Cardiac fibroblast (primary cell): ENCODE results near the gene BEX3.

ENCODE experiments used
- DNase-seq, 2 donors: peaks; one replicate each; pipeline versions ENCODE4 v3.0.0 to v3.0.0-alpha.2; 2010; ENCODE audit warnings: low read depth in 2 of 2
- H3K4me3 ChIP-seq, 2 donors: replicated peaks in 1 of 2; 1 replicate in 1 of 2; 2 replicates in 1 of 2; pipeline ENCODE4 v1.5.1; 2011; ENCODE audit warnings: low read depth in 2 of 2, low read length in 2 of 2, mild to moderate bottlenecking in 2 of 2, moderate library complexity in 1 of 2
- TF ChIP-seq, protein P1 (sequence below): IDR thresholded peaks from one replicate; pipeline ENCODE4 v1.5.1; 2011; ENCODE audit warnings: low read depth, mild to moderate bottlenecking, low read length, inconsistent platforms

Gene BEX3

DNA sequence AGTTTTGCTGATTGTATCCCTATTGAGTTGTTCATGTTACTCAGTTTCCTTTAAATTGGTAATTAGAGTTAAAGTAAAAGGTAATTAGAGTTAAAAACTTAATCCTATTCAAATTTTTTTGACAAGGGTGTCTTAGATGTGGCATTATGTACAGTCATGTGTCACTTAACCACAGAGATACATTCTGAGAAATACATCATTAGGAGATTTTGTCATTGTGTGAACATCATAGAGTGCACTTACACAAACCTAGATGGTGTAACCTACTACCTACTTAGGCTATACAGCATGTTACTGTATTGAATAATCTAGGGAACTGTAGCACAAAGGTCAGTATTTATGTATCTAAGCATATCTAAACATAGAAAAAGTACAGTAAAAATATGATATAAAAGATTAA, 39.2 kb downstream of the BEX3 start:
- DNase-seq, result no peak
- TF ChIP-seq, protein P1, sequence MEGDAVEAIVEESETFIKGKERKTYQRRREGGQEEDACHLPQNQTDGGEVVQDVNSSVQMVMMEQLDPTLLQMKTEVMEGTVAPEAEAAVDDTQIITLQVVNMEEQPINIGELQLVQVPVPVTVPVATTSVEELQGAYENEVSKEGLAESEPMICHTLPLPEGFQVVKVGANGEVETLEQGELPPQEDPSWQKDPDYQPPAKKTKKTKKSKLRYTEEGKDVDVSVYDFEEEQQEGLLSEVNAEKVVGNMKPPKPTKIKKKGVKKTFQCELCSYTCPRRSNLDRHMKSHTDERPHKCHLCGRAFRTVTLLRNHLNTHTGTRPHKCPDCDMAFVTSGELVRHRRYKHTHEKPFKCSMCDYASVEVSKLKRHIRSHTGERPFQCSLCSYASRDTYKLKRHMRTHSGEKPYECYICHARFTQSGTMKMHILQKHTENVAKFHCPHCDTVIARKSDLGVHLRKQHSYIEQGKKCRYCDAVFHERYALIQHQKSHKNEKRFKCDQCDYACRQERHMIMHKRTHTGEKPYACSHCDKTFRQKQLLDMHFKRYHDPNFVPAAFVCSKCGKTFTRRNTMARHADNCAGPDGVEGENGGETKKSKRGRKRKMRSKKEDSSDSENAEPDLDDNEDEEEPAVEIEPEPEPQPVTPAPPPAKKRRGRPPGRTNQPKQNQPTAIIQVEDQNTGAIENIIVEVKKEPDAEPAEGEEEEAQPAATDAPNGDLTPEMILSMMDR, result no peak
- no peak overlapping the region for H3K4me3 ChIP-seq

DNA sequence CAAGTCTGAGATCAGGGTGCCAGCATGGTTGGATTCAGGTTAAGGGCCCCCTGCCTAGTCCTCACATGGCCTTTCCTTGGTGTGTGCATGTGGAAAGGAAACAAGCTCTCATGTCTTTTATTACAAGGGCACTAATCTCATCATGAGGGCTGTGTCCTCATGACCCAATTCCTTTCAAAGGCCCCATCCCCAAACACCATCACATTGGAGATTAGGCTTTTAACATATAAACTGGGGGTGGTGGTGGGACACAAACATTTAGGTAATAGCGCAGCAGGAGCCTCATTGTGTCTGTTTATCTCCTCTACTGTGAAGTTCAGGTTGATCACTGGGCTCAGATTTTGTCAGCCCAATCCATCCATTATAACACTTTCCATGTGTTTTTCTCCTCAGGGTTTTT, 41.0 kb downstream of the BEX3 start:
- TF ChIP-seq, protein P1, result no peak
- no peak overlapping the region for H3K4me3 ChIP-seq
- no peak for DNase-seq

DNA sequence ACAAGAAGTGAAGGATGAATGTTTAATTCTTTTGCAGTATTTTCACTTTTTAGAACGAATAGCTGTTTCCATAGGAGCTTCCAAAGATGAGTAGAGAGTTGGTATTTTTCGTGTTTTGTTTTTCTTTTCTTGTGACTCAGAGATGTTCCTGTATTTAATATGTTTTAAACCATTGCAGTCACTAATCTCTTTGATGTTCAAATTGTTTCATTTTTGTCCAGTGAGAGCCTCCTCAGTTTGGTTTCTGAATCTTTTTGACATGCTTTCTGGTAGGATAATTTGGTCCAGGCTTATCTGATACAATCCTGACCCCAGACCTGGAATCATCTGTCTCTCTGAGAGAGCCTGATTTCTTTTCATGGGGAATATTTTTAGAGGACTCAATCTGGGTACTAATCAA, 41.6 kb downstream of the BEX3 start:
- TF ChIP-seq, protein P1, result no peak
- H3K4me3 ChIP-seq, result no peak overlapping the region
- DNase-seq, result peak in 1 of 2 donors; percentile 23

DNA sequence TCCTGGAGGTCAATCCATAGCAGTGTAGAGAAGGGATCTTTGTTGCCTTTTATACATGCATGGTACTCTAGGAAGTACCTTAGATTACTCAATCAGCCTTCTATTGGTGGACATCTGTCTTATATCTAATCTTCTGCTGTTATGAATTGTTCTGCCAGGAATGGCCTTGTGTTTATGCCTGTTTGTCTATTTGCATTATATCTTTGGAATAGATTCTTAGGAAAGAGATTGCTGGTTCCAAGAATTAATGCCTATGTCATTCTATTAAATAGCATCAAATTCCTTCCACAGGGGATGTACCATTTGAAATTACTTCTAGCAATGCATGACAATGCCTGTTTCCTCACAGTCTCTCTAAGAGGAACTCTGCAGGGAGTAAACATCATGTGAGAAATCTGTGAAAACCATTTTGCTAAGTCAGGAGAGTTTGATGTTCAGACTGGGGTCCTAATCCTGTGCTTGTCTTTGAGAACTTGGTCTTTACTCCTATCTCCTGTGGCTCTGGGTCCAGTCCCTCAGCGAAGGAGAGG, 42.5 kb downstream of the BEX3 start:
- H3K4me3 ChIP-seq, result no peak overlapping the region
- TF ChIP-seq, protein P1, result no peak
- peak in 1 of 2 donors; percentile 65 for DNase-seq

DNA sequence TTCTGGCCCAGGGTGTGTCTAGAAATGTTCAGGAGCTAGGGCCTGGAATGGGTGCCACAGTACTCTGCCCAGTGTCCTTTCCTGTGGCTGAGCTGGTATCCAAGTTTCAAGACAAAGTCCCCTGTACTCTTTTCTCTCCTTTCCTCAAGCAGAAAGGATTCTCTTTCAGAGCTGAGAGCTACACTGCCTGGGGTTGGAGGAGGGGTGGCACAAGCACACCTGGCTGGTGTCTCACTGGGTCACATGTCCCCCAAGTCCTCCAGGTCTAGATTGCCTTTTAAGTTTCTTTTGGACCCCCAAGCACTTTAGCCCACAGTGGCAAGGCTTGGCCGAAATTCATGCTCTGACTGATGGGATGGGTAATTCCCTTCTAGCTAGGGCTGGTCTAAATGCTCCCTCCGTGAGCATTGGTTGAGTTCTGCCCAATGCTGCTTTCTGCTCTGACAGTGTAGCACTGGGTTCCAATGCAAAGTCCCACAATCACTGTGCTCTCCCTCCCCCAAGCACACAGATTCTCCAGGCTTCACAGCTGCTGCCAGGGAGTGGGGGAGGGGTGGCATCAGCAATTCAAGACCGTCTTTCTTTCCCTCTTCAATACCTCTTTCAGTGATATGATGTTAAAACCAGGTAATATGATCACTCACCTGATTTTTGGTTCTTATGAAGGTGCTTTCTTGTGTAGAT, 47.8 kb downstream of the BEX3 start:
- H3K4me3 ChIP-seq, result no peak overlapping the region
- DNase-seq, result no peak
- TF ChIP-seq, protein P1, result no peak
